HL-60 (cell line): ENCODE measurements around the gene DES.

Experiments used
- CTCF ChIP-seq: IDR thresholded peaks from one replicate; pipeline ENCODE4 v1.5.1; 2011; ENCODE audit warnings: low read length, control low read depth, inconsistent platforms; ENCODE audit not compliant: insufficient read depth
- GABPA ChIP-seq: IDR thresholded peaks from 2 replicates; pipeline ENCODE4 v1.6.1; 2012; ENCODE audit warnings: low read depth
- POLR2AphosphoS5 ChIP-seq: IDR thresholded peaks from 2 replicates; pipeline ENCODE4 v1.6.1; 2012; ENCODE audit warnings: low read depth
- REST ChIP-seq: IDR thresholded peaks from 2 replicates; pipeline ENCODE4 v1.6.1; 2012; ENCODE audit warnings: low read depth; ENCODE audit not compliant: insufficient replicate concordance

DNA sequence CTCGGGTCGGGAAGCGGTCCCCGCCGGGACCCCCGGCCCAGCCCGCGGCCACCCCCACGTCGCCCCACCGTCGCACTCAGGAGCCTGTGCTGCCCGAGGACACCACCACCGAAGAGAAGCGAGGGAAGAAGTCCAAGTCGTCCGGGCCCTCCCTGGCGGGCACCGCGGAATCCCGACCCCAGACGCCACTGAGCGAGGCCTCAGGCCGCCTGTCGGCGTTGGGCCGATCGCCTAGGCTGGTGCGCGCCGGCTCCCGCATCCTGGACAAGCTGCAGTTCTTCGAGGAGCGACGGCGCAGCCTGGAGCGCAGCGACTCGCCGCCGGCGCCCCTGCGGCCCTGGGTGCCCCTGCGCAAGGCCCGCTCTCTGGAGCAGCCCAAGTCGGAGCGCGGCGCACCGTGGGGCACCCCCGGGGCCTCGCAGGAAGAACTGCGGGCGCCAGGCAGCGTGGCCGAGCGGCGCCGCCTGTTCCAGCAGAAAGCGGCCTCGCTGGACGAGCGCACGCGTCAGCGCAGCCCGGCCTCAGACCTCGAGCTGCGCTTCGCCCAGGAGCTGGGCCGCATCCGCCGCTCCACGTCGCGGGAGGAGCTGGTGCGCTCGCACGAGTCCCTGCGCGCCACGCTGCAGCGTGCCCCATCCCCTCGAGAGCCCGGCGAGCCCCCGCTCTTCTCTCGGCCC, 30.1 kb downstream of the DES start:
- no peak for TF ChIP-seq CTCF
- TF ChIP-seq REST = no peak
- TF ChIP-seq POLR2AphosphoS5 = no peak
- TF ChIP-seq GABPA = no peak
